Testis (tissue), 2 donors: ENCODE results near the gene SQSTM1.

Source experiments
- CTCF ChIP-seq, 3 experiments: fragments of 450-650 bp in 2 of 3; fragments of 200-600 bp in 1 of 3; sonication (generic) in 1 of 3; IDR thresholded peaks; one replicate each; pipeline ENCODE4 v1.5.1; 2016 to 2019; ENCODE audit warnings: antibody characterized with exemption in 3 of 3, mild to moderate bottlenecking in 2 of 3, moderate library complexity in 1 of 3
- POLR2A ChIP-seq: fragments of 450-650 bp; IDR thresholded peaks from one replicate; pipeline ENCODE4 v1.6.1; 2017; ENCODE audit warnings: antibody characterized with exemption, mild to moderate bottlenecking, moderate library complexity

- TF ChIP-seq CTCF (IDR thresholded peaks at IDR 0.05) (no peak), POLR2A (no peak)
Measured at GRCh38 chr5:179802950-179803562, 17.6 kb upstream of the SQSTM1 start.
